Measurements from ENCODE around the gene PRR16.

The PRR16 gene

DNA sequence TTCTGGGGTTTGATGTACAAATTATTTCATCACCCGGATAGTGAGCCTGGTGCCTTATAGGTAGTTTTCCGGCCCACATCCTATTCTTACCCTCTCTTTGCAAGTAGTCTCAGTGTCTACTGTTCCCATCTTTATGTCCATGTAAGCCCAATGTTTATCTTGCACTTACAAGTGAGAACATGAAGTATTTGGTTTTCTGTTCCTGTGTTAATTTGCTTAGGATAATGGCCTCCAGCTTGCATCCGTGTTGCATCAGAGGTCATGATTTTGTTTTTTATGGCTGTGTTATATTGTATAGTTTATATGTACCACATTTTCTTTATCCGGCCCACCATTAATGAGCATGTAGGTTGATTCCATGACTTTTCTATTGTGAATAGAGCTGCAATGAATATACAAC is 136.5 kb downstream of the PRR16 start:
- TF ChIP-seq ZFP30 (CRISPR knock-in tag; IDR thresholded peaks at IDR 0.05) (no peak), ZNF8 (CRISPR knock-in tag; IDR thresholded peaks at IDR 0.05) (no peak), BACH2 (CRISPR knock-in tag; IDR thresholded peaks at IDR 0.05; ENCODE audit: borderline replicate concordance) (no peak), ZFP3 (CRISPR knock-in tag; IDR thresholded peaks at IDR 0.05) (no peak), SNAI2 (CRISPR knock-in tag; IDR thresholded peaks at IDR 0.05) (no peak), ARNTL (CRISPR knock-in tag; IDR thresholded peaks at IDR 0.05; ENCODE audit: borderline replicate concordance, low read depth) (no peak), OSR1 (CRISPR knock-in tag; IDR thresholded peaks at IDR 0.05) (no peak), ZNF565 (CRISPR knock-in tag; conservative IDR thresholded peaks at IDR 0.05; ENCODE audit: low read depth) (no peak), ZNF70 (CRISPR knock-in tag; IDR thresholded peaks at IDR 0.05) (no peak), TCF4 (CRISPR knock-in tag; IDR thresholded peaks at IDR 0.05; ENCODE audit: borderline replicate concordance) (no peak), ESRRG (CRISPR knock-in tag; IDR thresholded peaks at IDR 0.05) (no peak), GLIS3 (CRISPR knock-in tag; IDR thresholded peaks at IDR 0.05) (no peak), CSDC2 (CRISPR knock-in tag; IDR thresholded peaks at IDR 0.05) (no peak)
- TF ChIP-seq, protein P1, sequence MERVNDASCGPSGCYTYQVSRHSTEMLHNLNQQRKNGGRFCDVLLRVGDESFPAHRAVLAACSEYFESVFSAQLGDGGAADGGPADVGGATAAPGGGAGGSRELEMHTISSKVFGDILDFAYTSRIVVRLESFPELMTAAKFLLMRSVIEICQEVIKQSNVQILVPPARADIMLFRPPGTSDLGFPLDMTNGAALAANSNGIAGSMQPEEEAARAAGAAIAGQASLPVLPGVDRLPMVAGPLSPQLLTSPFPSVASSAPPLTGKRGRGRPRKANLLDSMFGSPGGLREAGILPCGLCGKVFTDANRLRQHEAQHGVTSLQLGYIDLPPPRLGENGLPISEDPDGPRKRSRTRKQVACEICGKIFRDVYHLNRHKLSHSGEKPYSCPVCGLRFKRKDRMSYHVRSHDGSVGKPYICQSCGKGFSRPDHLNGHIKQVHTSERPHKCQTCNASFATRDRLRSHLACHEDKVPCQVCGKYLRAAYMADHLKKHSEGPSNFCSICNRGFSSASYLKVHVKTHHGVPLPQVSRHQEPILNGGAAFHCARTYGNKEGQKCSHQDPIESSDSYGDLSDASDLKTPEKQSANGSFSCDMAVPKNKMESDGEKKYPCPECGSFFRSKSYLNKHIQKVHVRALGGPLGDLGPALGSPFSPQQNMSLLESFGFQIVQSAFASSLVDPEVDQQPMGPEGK (CRISPR knock-in tag; IDR thresholded peaks at IDR 0.05; ENCODE audit: borderline replicate concordance), result no peak
- TF ChIP-seq, protein P2, sequence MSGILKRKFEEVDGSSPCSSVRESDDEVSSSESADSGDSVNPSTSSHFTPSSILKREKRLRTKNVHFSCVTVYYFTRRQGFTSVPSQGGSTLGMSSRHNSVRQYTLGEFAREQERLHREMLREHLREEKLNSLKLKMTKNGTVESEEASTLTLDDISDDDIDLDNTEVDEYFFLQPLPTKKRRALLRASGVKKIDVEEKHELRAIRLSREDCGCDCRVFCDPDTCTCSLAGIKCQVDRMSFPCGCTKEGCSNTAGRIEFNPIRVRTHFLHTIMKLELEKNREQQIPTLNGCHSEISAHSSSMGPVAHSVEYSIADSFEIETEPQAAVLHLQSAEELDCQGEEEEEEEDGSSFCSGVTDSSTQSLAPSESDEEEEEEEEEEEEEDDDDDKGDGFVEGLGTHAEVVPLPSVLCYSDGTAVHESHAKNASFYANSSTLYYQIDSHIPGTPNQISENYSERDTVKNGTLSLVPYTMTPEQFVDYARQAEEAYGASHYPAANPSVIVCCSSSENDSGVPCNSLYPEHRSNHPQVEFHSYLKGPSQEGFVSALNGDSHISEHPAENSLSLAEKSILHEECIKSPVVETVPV (CRISPR knock-in tag; IDR thresholded peaks at IDR 0.05), result no peak
- TF ChIP-seq, protein P3, sequence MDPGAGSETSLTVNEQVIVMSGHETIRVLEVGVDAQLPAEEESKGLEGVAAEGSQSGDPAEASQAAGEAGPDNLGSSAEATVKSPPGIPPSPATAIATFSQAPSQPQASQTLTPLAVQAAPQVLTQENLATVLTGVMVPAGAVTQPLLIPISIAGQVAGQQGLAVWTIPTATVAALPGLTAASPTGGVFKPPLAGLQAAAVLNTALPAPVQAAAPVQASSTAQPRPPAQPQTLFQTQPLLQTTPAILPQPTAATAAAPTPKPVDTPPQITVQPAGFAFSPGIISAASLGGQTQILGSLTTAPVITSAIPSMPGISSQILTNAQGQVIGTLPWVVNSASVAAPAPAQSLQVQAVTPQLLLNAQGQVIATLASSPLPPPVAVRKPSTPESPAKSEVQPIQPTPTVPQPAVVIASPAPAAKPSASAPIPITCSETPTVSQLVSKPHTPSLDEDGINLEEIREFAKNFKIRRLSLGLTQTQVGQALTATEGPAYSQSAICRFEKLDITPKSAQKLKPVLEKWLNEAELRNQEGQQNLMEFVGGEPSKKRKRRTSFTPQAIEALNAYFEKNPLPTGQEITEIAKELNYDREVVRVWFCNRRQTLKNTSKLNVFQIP (CRISPR knock-in tag; IDR thresholded peaks at IDR 0.05; ENCODE audit: borderline replicate concordance, low read depth), result no peak
- TF ChIP-seq, protein P4, sequence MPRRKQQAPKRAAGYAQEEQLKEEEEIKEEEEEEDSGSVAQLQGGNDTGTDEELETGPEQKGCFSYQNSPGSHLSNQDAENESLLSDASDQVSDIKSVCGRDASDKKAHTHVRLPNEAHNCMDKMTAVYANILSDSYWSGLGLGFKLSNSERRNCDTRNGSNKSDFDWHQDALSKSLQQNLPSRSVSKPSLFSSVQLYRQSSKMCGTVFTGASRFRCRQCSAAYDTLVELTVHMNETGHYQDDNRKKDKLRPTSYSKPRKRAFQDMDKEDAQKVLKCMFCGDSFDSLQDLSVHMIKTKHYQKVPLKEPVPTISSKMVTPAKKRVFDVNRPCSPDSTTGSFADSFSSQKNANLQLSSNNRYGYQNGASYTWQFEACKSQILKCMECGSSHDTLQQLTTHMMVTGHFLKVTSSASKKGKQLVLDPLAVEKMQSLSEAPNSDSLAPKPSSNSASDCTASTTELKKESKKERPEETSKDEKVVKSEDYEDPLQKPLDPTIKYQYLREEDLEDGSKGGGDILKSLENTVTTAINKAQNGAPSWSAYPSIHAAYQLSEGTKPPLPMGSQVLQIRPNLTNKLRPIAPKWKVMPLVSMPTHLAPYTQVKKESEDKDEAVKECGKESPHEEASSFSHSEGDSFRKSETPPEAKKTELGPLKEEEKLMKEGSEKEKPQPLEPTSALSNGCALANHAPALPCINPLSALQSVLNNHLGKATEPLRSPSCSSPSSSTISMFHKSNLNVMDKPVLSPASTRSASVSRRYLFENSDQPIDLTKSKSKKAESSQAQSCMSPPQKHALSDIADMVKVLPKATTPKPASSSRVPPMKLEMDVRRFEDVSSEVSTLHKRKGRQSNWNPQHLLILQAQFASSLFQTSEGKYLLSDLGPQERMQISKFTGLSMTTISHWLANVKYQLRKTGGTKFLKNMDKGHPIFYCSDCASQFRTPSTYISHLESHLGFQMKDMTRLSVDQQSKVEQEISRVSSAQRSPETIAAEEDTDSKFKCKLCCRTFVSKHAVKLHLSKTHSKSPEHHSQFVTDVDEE (CRISPR knock-in tag; IDR thresholded peaks at IDR 0.05), result no peak
- TF ChIP-seq, protein P5, sequence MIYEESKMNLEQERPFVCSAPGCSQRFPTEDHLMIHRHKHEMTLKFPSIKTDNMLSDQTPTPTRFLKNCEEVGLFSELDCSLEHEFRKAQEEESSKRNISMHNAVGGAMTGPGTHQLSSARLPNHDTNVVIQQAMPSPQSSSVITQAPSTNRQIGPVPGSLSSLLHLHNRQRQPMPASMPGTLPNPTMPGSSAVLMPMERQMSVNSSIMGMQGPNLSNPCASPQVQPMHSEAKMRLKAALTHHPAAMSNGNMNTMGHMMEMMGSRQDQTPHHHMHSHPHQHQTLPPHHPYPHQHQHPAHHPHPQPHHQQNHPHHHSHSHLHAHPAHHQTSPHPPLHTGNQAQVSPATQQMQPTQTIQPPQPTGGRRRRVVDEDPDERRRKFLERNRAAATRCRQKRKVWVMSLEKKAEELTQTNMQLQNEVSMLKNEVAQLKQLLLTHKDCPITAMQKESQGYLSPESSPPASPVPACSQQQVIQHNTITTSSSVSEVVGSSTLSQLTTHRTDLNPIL (CRISPR knock-in tag; IDR thresholded peaks at IDR 0.05; ENCODE audit: low read depth), result no peak
- no peak for ATAC-seq

DNA sequence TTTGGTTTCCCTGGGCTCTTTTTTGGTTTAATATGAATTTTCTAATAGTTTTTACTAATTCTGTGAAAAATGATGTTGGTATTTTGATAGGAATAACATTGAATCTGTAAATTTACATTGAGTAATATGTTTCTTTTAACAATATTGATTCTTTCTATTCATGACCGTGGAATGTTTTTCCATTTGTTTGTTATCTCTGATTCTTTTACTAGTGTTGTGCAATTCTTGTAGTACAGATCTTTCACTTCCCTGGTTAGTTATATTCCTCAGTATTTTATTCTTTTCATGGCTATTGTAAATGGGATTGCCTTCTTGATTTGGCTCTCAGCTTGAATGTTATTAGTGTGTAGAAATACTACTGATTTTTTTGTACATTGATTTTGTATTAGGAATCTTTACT is 137.9 kb downstream of the PRR16 start:
- no peak for TF ChIP-seq ISL1 (CRISPR knock-in tag; IDR thresholded peaks at IDR 0.05)
- TF ChIP-seq, protein P3 (CRISPR knock-in tag; IDR thresholded peaks at IDR 0.05; ENCODE audit: borderline replicate concordance, low read depth), result no peak
- TF ChIP-seq SNAI2 (CRISPR knock-in tag; IDR thresholded peaks at IDR 0.05), result no peak
- TF ChIP-seq, protein P5 (CRISPR knock-in tag; IDR thresholded peaks at IDR 0.05; ENCODE audit: low read depth), result no peak
- ATAC-seq, result no peak
